HCT116 (cell line): ENCODE measurements around the gene LENG9. TPM values are rescaled to one million over a fixed set of nuclear protein-coding genes. Genes with fewer than 3 reads are reported as not detected.
A peak's percentile ranks its signal among the peaks of the same experiment; 100 is the strongest.

ENCODE experiments used
- ATAC-seq: fragments of 200-7000 bp; cut with Tn5 transposase; 2 replicates; pipeline ENCODE4 v1.9.1; 2020; ENCODE audit warnings: mild to moderate bottlenecking, moderate library complexity
- BruUV-seq: library from RNA; stranded (reverse); fragments of 400-500 nt; replicated peaks from 2 replicates; lab custom pipeline; 2021; lab: Mats Ljungman, UMichigan
- CTCF ChIA-PET: fragments of 300-600 bp; sonication (Branson Sonifier 250); formaldehyde crosslinking; loops from one replicate; lab custom pipeline; 2021; ENCODE audit warnings: antibody characterized with exemption; lab: Charles Lee
- POLR2A ChIA-PET: fragments of 300-600, 350-600 bp; sonication (Branson Sonifier 250); formaldehyde crosslinking; loops from one replicate; lab custom pipeline; 2021; ENCODE audit warnings: antibody characterized with exemption; lab: Charles Lee
- RAD21 ChIA-PET, 2 experiments: fragments of 300-600 bp; sonication (Branson Sonifier 250); formaldehyde crosslinking; loops; one replicate each; lab custom pipeline; 2023; ENCODE audit warnings: low total read pairs in 2 of 2; ENCODE audit not compliant: uncharacterized antibody in 2 of 2, unreplicated experiment in 2 of 2, low non-redundant PET in 1 of 2; lab: Charles Lee
- DNase-seq: peaks from one replicate; pipeline ENCODE4 v3.0.0-alpha.2; 2010; ENCODE audit warnings: low read depth, low spot score
- H2AFZ ChIP-seq: fragments of 200-600 bp; shearing (Covaris generic), sonication (generic); 2 replicates; pipeline ENCODE4 v1.6.1; 2017; ENCODE audit warnings: low read depth, mixed run types, mixed read lengths, antibody characterized with exemption, low read length; ENCODE audit not compliant: poor library complexity, severe bottlenecking
- H3K27ac ChIP-seq: 2 replicates; pipeline ENCODE4 v1.5.1; 2012; ENCODE audit warnings: low read depth, low read length
- H3K27me3 ChIP-seq: fragments of 200-600 bp; sonication (generic); 2 replicates; pipeline ENCODE4 v1.6.1; 2016; ENCODE audit warnings: mixed run types, low read length, mixed read lengths; ENCODE audit not compliant: insufficient read depth
- H3K36me3 ChIP-seq, 2 experiments: fragments of 200-500 bp in 1 of 2; fragments of 200-600 bp in 1 of 2; sonication (Bioruptor generic) in 1 of 2; sonication (generic) in 1 of 2; 2 replicates each; pipeline versions ENCODE4 v1.5.1 to v1.6.1; 2014 to 2016; ENCODE audit warnings: low read length in 2 of 2, inconsistent platforms in 1 of 2, mixed read lengths in 1 of 2, mixed run types in 1 of 2; ENCODE audit not compliant: insufficient read depth in 2 of 2, control insufficient read depth in 1 of 2
- H3K4me1 ChIP-seq, 2 experiments: fragments of 200-600 bp in 1 of 2; sonication (generic) in 1 of 2; 2 replicates each; pipeline versions ENCODE4 v1.5.1 to v1.6.1; 2012 to 2017; ENCODE audit warnings: low read length in 2 of 2, inconsistent platforms in 1 of 2, mild to moderate bottlenecking in 1 of 2, mixed read lengths in 1 of 2, mixed run types in 1 of 2, moderate library complexity in 1 of 2; ENCODE audit not compliant: insufficient read depth in 2 of 2, control insufficient read depth in 1 of 2
- H3K4me2 ChIP-seq: fragments of 200-600 bp; sonication (generic); 2 replicates; pipeline ENCODE4 v1.6.1; 2017; ENCODE audit warnings: mixed run types, low read length, mixed read lengths
- H3K4me3 ChIP-seq, 2 experiments: fragments of 200-600 bp in 1 of 2; sonication (generic) in 1 of 2; replicated peaks in 1 of 2; 2 replicates each; pipeline ENCODE4 v1.5.1; 2011 to 2016; ENCODE audit warnings: low read length in 2 of 2, control low read depth in 1 of 2, low read depth in 1 of 2, mild to moderate bottlenecking in 1 of 2, mixed read lengths in 1 of 2, mixed run types in 1 of 2
- H3K79me2 ChIP-seq: fragments of 200-600 bp; sonication (generic); 2 replicates; pipeline ENCODE4 v1.6.1; 2017; ENCODE audit warnings: mild to moderate bottlenecking, mixed run types, low read length, moderate library complexity, mixed read lengths; ENCODE audit not compliant: insufficient read depth
- H3K9ac ChIP-seq: fragments of 200-600 bp; sonication (generic); 2 replicates; pipeline ENCODE4 v1.6.1; 2016; ENCODE audit warnings: low read length, mixed read lengths
- H3K9me2 ChIP-seq: fragments of 200-600 bp; sonication (generic), shearing (Covaris generic); 2 replicates; pipeline ENCODE4 v1.6.1; 2017; ENCODE audit warnings: mixed run types, mild to moderate bottlenecking, moderate library complexity; ENCODE audit not compliant: insufficient read depth
- H3K9me3 ChIP-seq, 2 experiments: fragments of 200-500 bp in 1 of 2; fragments of 200-600 bp in 1 of 2; sonication (Bioruptor generic) in 1 of 2; sonication (generic) in 1 of 2; 2 replicates each; pipeline ENCODE4 v1.6.1; 2014 to 2017; ENCODE audit warnings: low read length in 2 of 2, mixed read lengths in 2 of 2, inconsistent platforms in 1 of 2, low read depth in 1 of 2, mild to moderate bottlenecking in 1 of 2, mixed run types in 1 of 2, moderate library complexity in 1 of 2; ENCODE audit not compliant: control insufficient read depth in 1 of 2, insufficient read depth in 1 of 2
- H4K20me1 ChIP-seq: fragments of 200-600 bp; sonication (generic), shearing (Covaris generic); 2 replicates; pipeline ENCODE4 v1.6.1; 2017; ENCODE audit warnings: mixed run types, mild to moderate bottlenecking, moderate library complexity; ENCODE audit not compliant: insufficient read depth
- ATF3 ChIP-seq: IDR thresholded peaks from 2 replicates; pipeline ENCODE4 v1.6.1; 2012
- CBX3 ChIP-seq: IDR thresholded peaks from 2 replicates; pipeline ENCODE4 v1.6.1; 2012; ENCODE audit warnings: low read depth
- CEBPB ChIP-seq: IDR thresholded peaks from 2 replicates; pipeline ENCODE4 v1.6.1; 2012; ENCODE audit warnings: low read depth
- CTCF ChIP-seq, 3 experiments: fragments of 200-600 bp in 1 of 3; sonication (generic) in 1 of 3; IDR thresholded peaks in 2 of 3; conservative IDR thresholded peaks in 1 of 3; 2 replicates each; pipeline ENCODE4 v1.5.1; 2012 to 2017; ENCODE audit warnings: low read depth in 2 of 3, low read length in 2 of 3, antibody characterized with exemption in 1 of 3, borderline replicate concordance in 1 of 3, control low read depth in 1 of 3, mild to moderate bottlenecking in 1 of 3, mixed read lengths in 1 of 3, mixed run types in 1 of 3, moderate library complexity in 1 of 3; ENCODE audit not compliant: insufficient read depth in 1 of 3
- MAX ChIP-seq: IDR thresholded peaks from 2 replicates; pipeline ENCODE4 v1.6.1; 2012
- POLR2AphosphoS5 ChIP-seq: IDR thresholded peaks from 2 replicates; pipeline ENCODE4 v1.6.1; 2011; ENCODE audit warnings: mild to moderate bottlenecking, low read depth, low read length, moderate library complexity
- REST ChIP-seq: IDR thresholded peaks from 2 replicates; pipeline ENCODE4 v1.6.1; 2012; ENCODE audit warnings: low read depth
- SIN3A ChIP-seq: IDR thresholded peaks from 2 replicates; pipeline ENCODE4 v1.6.1; 2012; ENCODE audit warnings: low read depth
- TCF7L2 ChIP-seq: IDR thresholded peaks from 2 replicates; pipeline ENCODE4 v1.7.0; 2011; ENCODE audit warnings: borderline replicate concordance, inconsistent platforms; ENCODE audit not compliant: insufficient read depth, insufficient read length; ENCODE audit errors: extremely low read depth
- YY1 ChIP-seq: IDR thresholded peaks from 2 replicates; pipeline ENCODE4 v1.6.1; 2011; ENCODE audit warnings: low read length, low read depth, moderate library complexity, mild to moderate bottlenecking; ENCODE audit not compliant: insufficient replicate concordance; ENCODE audit errors: extremely low read depth
- ZFX ChIP-seq: fragments of 450-650 bp; IDR thresholded peaks from 2 replicates; pipeline ENCODE4 v1.6.1; 2017
- intact Hi-C: fragments of 100-400 bp; cut with micrococcal nuclease; formaldehyde crosslinking; loops from 2 replicates; pipeline ENCODE4 v1.10.0; 2022
- total RNA-seq: library from RNA; stranded (reverse); gene quantifications from one replicate; pipeline ENCODE4 v1.2.1, GENCODE V29; 2021; ENCODE audit not compliant: unreplicated experiment

Gene LENG9
- total RNA-seq, 1 experiment from 2014 or later, result 9.0 TPM

- peak overlapping the region; percentile 61 to 83 for H3K4me3 ChIP-seq
- peaks cover 7 to 26% of the 10 kb centered on the region in 2 experiments; a peak in 3 of 4 replicates for H3K4me1 ChIP-seq
- BruUV-seq, result no TSS peak
- H3K79me2 ChIP-seq, result peaks cover 45% of the 10 kb centered on the region
- H3K27me3 ChIP-seq, result no peaks in the 10 kb centered on the region
- intact Hi-C loops, result loop anchor here (1.0 kb wide), 1 partner anchor 14 kb away; the partner anchor contains the start of gene LENG8
- RAD21 ChIA-PET, result no interaction called here
- H4K20me1 ChIP-seq, result no peaks in the 10 kb centered on the region
- TF ChIP-seq CEBPB, result no peak
- peak; percentile 82; the same call in 1 of the 2 replicates for TF ChIP-seq MAX
- no peak for TF ChIP-seq TCF7L2
- TF ChIP-seq ZFX, result peak; percentile 94
- no peak for TF ChIP-seq REST
- peak; percentile 28 for TF ChIP-seq YY1
- TF ChIP-seq SIN3A, result peak; percentile 58; the same call in 1 of the 2 replicates
- TF ChIP-seq POLR2AphosphoS5, result peak; percentile 59
- TF ChIP-seq CTCF (IDR thresholded peaks at IDR 0.05 in 2 of 3, conservative IDR thresholded peaks at IDR 0.05 in 1 of 3; ENCODE audit: borderline replicate concordance in 1 of 3, insufficient read depth in 1 of 3, low read depth in 2 of 3, low read length in 2 of 3), result peak; percentile 39 to 55 (median 41); a peak in 5 of 6 replicates
- TF ChIP-seq CBX3, result no peak
- TF ChIP-seq ATF3, result no peak
- TF ChIP-seq, all 23 proteins: peak for 6
- peak overlapping the region; percentile 97 for H3K4me2 ChIP-seq
- H3K9me2 ChIP-seq, result no peaks in the 10 kb centered on the region
- H3K27ac ChIP-seq, result peak overlapping the region; percentile 99
- peaks cover 21 to 24% of the 10 kb centered on the region in 2 experiments; a peak in 3 of 4 replicates for H3K36me3 ChIP-seq
- ChIA-PET CTCF (interaction anchor here (0.7 to 1.6 kb wide), 3 partner anchors 14 to 71 kb away, joined by 4 to 8 read pairs (median 5); partner anchors contain the start of gene LENG8), POLR2A (interaction anchor here (0.7 to 1.9 kb wide), 7 partner anchors 8 to 627 kb away, joined by 3 to 17 read pairs (median 7); partner anchors contain the start of genes CDC42EP5 and LENG8)
- H2AFZ ChIP-seq, result no peak overlapping the region
- ATAC-seq (peak; percentile 33), DNase-seq (no peak)
- peak overlapping the region; percentile 96 for H3K9ac ChIP-seq
- H3K9me3 ChIP-seq, result no peaks in the 10 kb centered on the region
Observed at GRCh38 chr19:54462655-54463530, 685 bp downstream of the LENG9 start.
